Fibroblast of villous mesenchyme (primary cell): ENCODE measurements around the gene STAT5B. TPM values are rescaled to one million over a fixed set of nuclear protein-coding genes. Genes with fewer than 3 reads are reported as not detected.

ENCODE experiments used
- DNase-seq: peaks from one replicate; pipeline ENCODE4 v3.0.0-alpha.2; 2010; ENCODE audit warnings: low read depth
- H3K4me3 ChIP-seq: 2 replicates; pipeline ENCODE4 v1.5.1; 2011; ENCODE audit warnings: low read depth, mild to moderate bottlenecking, low read length
- total RNA-seq: library from RNA; depleted of rRNA; stranded (reverse); fragments of >200 nt; gene quantifications from 2 replicates; pipeline ENCODE4 v1.2.3, GENCODE V29; 2012
- TF ChIP-seq, protein P1 (sequence below): IDR thresholded peaks from 2 replicates; pipeline ENCODE4 v1.5.1; 2012; ENCODE audit warnings: low read depth, mild to moderate bottlenecking, low read length; ENCODE audit not compliant: insufficient read depth

Gene STAT5B
- total RNA-seq, 1 donor = 38.4 TPM

DNA sequence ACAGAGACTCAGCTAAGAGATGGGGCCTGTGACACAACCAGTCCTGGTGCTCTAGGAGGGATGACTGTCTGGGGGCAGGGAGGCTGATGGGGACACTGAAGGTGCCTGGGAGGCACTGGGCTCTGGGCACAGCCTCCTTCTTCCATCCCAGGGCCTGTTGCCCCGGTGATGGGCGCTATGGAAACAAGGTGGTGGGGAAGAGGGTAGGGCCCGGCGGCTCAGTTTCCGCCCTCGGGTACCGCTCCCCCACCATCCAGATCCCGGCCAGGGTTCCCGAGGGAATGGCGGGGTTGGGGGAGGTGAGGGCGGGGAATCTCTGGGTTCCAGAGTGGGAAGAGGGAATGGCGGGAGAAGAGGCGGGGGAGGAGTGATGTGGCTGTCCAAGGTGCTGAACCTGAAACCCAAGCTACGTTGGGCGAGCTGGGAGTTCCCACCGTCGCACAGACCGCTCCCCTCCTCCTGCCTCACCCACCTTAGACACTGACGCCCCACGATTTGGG, 96.2 kb downstream of the STAT5B start:
- peak; percentile 48 for DNase-seq
- TF ChIP-seq, protein P1, sequence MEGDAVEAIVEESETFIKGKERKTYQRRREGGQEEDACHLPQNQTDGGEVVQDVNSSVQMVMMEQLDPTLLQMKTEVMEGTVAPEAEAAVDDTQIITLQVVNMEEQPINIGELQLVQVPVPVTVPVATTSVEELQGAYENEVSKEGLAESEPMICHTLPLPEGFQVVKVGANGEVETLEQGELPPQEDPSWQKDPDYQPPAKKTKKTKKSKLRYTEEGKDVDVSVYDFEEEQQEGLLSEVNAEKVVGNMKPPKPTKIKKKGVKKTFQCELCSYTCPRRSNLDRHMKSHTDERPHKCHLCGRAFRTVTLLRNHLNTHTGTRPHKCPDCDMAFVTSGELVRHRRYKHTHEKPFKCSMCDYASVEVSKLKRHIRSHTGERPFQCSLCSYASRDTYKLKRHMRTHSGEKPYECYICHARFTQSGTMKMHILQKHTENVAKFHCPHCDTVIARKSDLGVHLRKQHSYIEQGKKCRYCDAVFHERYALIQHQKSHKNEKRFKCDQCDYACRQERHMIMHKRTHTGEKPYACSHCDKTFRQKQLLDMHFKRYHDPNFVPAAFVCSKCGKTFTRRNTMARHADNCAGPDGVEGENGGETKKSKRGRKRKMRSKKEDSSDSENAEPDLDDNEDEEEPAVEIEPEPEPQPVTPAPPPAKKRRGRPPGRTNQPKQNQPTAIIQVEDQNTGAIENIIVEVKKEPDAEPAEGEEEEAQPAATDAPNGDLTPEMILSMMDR = no peak
- no peak overlapping the region for H3K4me3 ChIP-seq

DNA sequence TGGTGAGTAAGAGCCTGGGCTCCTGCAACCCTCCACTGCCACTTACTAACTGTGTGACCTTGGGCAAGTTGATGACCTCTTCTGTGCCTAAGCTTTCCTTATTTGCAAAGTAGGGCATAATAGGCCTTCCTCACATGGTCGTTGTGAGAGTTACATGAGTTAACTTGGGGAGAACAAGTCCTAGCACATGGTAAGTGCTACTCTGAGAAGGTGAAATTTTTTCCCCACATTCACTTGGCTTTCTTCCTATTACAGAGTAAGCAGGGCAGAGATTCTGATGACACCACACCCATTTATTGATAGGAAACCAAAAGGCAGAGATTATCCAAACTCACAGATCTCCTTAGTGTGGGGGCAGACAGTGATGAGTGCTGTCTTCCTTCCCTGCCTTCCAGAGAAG, 96.9 kb downstream of the STAT5B start:
- no peak overlapping the region for H3K4me3 ChIP-seq
- TF ChIP-seq, protein P1 = no peak
- DNase-seq = no peak

DNA sequence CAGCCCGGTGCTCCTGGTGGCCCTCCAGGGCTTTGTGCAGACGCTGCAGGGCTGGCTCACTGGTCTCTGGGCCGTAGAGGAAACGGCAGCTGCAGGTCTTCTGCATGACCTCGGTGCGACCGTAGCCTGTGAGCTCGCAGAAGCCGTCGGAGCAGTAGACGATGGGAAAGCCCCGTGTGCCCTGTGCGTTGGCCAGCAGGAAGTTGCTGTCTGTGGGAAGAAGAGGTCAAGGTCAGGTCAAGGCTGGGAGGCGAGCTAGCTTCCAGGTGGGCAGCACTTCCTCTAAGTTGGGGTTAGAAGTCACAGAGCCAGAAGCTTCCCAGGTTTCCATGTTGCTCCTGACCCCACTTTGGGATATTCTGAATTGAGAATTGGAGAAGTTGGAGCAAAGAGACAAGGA, 97.4 kb downstream of the STAT5B start:
- no peak overlapping the region for H3K4me3 ChIP-seq
- TF ChIP-seq, protein P1 = no peak
- DNase-seq = no peak

DNA sequence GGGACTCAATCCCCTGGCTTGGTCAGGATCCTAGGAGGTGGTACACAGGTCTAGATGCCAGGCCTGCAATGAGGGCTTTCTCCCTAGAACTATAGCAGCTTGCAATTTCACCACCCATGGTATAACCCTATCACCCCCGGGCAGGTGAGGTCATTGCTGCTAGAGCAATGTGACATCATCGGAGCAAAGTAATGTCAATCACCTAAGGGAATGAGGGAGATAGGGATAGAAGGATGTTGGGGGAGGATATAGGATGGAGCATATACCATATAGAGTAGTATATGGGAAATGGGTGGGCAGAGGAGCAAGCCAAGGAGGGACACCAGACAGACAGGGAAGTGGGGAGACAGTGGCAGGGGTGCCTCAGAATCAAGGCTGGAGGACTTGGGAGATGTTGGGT, 98.5 kb downstream of the STAT5B start:
- no peak for DNase-seq
- H3K4me3 ChIP-seq = no peak overlapping the region
- TF ChIP-seq, protein P1 = no peak

DNA sequence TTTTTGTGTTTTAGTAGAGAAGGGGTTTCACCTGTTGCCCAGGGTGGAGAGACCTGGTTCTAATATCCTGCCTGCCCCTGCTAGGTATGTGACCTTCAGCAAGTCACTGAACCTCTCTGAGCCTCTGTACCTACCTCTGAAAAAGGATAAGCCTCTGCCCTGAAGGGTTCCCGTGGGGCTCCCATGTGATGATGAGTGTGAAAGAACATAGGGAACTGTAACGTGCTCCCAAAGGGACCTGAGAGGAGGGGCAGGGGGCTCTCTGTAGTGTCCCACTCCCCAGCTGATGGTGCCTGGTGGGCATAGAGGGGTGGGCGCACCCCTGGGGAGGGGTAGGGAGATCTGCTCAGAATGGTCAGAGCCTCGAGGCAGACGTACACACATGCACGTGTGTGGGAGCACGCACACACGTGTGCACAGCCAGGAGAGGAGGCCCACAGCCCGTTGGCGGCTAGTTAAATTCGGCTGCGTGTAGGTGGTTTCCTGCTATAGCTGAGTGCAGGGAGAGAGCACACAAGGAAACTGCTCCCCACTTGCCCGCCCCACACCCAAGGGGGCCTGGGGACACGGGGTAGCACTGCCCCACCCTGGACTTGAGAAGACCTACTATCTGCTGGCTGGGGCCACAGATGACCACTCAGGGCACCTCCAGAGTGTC, 101.9 kb downstream of the STAT5B start:
- no peak for DNase-seq
- no peak overlapping the region for H3K4me3 ChIP-seq
- TF ChIP-seq, protein P1 = no peak

DNA sequence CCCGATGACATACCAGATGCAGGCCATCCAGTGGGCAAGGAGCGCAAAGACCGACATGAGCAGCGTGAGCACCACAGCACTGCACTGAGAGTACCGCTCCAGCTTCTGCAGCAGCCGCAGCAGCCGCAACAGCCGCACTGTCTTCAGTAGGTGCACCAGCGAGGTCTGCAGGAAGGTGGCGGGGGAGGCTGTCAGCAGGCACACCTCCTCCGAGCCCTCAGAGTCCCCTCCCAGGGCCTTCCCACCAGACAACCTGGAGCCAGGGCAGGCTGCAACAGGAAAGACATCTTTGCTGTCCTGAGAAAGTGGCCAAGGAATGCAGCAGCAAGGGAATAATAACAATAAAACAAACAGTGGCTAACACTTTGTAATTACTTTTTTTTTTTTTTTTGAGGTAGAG, 104.4 kb downstream of the STAT5B start:
- TF ChIP-seq, protein P1 = no peak
- H3K4me3 ChIP-seq = no peak overlapping the region
- DNase-seq = no peak

DNA sequence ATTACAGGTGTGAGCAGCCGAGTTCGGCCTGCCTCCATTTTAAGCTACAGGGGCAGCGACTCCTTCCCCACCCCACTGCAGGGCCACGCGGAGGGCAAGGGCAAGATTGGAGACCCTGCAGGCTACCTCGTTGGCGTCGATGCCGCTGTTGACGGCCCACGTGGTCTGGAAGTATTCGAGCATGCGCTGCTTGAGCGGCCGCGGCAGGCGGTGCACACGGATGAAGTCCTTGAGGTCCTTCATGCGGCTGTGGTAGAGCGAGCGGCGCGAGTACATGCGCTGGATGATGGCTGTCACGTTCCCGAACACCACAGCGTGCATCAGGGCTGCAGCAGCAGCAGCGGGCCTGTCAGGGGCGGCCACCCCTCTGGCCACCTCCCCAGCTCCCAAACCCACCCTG, 106.8 kb downstream of the STAT5B start:
- H3K4me3 ChIP-seq = no peak overlapping the region
- TF ChIP-seq, protein P1 = no peak
- no peak for DNase-seq
